Stimulated activated CD4-positive, alpha-beta T cell treated with anti-CD3 and anti-CD28 coated beads, Interleukin-4, amount 100 ng/mL, for 4 hours (primary cell): ENCODE measurements around the gene CCDC33.

ENCODE experiments used
- DNase-seq, 2 experiments: peaks; one replicate each; pipeline ENCODE4 v3.0.0-alpha.2; 2020

The CCDC33 gene

DNA sequence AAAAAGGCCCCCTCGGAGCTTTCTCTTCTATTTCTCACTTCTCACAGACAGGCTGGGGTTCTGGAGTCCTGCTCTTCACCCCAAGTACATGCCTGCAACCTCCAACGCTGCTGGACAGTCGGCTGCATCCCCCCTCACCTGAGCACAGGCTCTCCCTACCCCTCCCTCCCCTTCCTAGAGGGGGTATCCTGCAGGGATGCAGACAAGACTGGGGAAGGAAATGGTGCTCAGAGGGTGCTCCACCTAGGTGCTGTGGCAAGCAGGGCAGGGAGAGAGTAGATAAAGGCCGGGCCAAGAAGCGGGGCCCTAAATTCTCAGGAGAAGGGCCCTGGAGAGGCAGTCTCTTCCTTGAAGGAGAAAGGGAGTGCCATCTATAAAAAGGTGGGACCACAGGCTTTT is 26.6 kb upstream of the CCDC33 start:
- no peak for DNase-seq

DNA sequence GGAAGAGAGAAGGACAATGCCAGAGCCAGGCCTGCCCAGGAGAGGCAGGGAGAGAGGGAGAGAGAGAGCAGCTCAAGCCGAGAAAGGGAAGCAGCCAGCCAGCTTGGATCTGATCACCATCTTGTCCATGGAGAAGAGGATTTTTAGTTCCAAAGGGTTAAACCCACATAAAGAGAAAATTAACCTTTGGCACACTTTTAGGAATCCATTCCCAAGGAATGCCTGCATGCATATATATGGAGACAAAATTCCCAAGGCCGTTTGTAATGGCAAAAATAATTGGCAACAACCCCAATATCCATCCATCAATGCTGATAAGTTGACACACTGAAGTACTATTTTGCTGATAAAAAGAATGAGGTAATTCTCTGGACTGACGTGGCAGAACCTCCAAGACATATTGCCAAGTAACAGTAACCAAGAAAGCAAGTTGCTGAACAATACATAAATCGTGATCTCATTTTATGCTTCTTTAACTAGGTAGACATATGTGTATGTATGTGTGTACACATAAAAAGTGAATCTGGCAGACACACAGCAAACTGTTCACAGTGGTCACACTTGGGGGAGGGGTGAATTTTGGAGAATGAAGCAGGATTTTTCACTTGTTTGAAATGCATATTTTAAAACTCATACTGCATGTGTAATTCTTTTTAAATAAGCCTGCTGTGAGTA is 26.0 kb upstream of the CCDC33 start:
- DNase-seq, result no peak

DNA sequence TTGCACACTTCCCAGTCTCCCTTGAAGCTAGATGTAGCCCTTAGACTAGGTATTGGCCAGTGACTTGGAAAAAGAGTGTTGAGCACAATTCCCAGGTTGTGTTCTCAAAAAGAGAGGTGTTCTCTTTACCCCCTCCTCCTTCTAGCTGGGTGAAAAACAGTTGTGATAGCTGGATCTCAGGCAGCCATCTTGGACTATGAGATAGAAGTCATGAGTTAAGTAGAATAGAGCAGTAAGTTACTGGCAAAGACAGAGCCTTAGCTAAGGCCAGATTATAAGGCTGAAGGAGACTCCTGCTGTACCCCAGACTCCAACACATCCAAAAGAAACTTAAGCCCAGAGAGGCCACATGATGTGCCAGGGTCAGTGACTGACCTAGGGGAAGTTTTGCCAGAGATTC is 25.4 kb upstream of the CCDC33 start:
- DNase-seq, result no peak

DNA sequence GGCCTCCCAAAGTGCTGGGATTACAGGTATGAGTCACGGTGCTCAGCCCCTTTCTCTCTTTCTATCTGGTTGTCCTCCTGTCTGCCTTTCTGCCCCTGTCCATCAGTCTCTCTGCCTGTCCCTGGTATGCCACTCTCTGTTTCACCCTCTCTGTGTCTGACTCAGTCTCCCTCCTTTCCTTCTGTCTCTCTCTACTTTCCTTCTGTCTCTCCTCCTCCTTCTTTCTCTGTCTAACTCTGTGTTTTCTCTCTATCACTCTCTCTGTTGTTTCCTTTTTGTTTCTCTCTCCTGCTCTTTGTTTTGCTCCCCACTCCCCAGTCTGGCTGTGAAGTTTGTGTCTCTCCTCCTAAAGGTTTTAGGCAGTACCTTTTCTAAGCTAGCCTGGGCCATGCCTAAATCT is 24.5 kb upstream of the CCDC33 start:
- DNase-seq, result no peak

DNA sequence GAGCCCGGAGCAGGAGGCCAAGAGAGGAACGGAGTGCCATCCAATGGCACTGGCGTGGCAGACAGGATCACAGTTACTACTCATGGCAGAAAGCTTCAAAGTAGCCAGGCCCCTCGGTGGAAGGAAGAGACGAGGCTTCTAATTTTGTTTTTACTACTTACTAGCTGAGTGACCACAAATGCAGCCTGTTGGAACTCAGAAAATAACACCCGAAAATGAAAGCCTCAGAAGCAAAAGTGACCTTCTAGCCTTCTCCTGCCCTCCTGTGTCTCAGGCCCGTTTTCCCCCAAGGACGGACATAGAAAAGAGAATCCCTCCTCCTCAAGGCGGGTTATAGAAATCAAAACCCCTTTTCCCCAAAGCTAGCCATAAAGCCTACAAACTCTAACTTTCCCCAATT is 23.6 kb upstream of the CCDC33 start:
- no peak for DNase-seq

DNA sequence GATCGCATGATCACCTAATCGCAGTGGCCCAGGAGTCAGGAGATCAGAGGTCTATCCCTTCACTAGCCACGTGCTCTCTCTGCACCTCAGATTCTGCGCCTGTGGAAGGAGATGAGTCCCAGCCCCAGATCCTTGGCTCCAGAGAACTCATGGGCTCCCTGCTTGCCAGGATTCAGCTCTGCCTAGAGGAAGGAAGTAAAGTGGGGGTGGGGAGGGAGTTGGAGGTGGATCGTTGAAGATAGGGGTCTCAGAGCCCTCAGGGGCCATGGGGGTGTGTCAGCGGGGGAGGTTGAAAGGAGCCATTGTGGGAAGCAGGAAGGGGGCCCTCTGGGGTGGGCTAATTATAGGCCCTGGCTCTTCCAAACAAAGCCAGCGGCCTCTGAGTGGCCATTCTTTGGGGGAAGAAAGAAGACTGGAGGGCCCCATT is 22.3 kb upstream of the CCDC33 start:
- no peak for DNase-seq

DNA sequence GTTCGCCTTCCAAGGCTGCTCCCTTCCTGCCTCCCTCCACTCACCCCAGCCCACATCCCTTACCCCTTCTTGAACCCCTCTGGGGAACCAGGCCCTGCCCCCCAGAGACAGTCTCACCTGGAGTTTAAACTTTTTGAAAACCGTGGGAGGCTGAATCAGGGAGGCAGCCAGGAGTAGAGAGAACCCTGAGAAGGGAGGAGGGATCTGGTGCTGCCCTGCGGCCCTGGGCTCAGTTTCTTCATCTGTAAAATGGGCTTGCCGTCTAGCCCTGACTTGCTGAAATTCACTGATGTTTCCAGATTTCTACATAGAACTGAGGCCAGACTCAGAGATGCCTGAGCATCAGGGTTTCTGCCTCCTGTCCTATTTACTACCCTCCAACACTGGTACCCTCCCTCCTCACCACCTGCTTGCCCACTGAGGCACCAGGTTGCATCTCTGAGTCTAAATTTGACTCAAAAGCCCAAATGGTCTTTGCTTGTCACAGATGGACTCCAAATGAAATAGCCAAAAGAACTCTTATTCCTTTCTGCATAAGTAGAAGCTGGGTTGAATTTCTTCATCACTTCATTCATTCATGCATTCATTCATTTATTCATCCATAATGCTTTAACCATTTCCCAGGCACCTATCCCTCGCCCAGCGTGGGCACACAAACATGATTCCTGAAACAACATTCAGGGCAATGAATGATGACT is 21.7 kb upstream of the CCDC33 start:
- DNase-seq, result no peak

DNA sequence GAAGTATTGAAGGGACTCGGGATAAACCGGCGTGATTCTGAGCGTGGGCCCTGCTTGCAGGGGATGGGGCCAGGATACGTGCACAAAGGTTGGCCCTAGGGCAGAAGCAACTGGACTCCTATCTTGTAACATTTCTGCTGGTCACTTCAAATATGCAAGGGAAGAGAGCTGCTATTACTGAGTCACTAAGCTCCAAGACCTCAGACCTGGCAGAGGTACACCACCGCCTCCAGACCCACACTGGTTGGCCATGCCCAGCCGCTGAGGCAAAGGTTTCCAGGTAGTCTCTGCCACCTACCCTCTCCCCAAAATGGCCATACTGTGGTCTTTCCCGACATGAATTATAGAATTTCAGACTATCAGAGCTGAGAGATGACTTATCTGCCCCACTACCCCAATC is 20.2 kb upstream of the CCDC33 start:
- DNase-seq, result no peak

DNA sequence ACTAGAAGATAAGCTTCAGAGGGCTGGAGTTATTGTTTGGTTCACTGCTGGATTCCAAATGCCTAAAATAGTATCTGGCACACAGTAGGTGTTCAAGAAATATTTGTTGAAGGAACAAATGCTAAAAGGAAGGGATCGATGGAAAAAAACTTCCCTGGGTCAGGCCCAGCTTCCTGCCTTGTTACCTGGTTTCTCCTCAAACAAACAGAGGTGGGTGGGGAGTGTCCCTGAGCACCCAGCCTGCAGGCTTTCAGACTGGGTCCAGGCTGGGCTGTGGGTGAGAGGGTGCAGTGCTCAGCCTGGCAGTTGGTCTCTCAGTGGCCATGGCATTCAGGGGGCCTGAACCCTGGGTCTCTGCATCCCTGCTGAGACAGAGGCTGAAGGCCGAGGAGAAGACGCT is 19.2 kb upstream of the CCDC33 start:
- DNase-seq, result no peak

DNA sequence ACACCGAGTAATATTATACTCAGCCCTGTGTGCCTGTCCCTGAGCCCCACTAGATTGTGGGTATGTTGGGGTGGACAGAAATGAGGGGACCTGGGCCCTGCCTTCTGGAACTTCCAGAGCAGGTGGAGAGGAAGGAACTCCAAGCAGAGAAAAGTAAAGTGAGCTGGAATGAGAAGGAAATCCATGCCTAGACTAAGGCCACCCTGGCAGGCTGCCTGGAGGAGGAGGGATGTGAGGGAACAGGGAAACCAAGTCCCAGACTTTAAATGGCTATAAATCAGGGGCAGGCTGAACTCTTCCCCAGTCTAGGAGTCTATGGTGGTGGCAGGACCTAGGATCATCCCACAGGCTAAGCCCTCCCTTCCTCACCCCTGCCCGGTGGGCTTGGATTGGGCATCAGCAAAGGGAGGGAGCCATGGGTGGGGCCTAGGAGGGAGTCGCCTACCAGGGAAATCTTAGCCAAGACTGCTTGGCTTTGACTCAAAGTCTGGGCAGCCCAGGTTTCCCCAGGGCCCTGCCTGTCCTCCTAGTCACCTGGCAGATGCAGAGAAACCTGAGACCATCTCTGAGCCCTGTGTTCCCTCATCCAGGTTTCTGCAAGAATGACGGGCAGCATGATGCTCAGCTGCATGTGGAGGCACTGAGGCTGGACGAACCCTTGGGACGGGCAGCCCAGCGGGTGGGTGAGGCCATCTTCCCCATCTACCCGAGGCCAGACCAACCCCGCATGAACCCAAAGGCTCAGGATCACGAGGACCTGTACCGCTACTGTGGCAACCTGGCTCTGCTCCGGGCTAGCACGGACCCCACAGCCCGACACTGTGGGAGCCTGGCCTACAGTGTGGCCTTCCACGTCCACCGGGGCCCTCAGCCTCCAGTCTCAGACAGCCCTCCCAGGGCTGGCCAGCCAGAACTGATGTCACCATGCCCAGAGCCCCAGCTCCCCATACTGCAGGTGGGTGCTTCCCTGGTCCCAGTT is 17.9 kb upstream of the CCDC33 start:
- DNase-seq, result no peak

DNA sequence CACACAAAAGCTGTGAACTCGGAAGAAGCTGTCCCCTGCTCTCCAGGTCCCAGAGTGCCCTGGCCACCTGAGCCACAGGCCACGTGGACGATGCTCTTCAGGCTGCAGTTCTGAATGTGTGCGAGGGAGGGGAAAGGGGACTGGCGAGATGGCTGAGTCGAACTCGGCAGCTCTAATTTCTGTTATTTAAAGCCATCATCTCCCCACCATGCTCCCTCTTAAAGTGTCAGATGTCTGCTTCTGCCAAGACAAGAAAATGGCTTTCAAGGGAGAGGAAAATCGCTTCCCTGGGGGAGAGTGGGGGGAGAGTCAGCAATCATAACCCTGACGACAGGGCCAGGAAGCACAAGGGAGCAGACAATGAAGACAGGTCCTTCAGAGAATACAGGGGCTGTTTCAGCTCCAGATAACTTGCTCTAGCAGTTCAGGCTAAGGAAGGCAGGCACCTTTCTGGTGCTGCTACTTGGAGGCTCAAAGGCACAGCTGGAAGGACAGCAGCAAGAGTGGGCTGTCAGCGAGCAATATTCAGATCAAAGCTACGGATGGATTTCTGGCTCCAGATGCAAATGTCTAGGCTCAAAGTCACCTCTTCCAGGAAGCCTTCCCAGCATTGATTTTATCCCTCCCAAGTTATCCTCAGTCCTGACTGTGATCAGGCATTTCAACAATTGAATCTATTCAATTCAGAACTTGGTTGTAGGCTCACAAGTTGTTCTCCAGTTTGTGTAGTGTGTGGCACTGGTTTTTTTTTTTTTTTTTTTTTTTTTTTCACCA is 15.5 kb upstream of the CCDC33 start:
- DNase-seq, result no peak

DNA sequence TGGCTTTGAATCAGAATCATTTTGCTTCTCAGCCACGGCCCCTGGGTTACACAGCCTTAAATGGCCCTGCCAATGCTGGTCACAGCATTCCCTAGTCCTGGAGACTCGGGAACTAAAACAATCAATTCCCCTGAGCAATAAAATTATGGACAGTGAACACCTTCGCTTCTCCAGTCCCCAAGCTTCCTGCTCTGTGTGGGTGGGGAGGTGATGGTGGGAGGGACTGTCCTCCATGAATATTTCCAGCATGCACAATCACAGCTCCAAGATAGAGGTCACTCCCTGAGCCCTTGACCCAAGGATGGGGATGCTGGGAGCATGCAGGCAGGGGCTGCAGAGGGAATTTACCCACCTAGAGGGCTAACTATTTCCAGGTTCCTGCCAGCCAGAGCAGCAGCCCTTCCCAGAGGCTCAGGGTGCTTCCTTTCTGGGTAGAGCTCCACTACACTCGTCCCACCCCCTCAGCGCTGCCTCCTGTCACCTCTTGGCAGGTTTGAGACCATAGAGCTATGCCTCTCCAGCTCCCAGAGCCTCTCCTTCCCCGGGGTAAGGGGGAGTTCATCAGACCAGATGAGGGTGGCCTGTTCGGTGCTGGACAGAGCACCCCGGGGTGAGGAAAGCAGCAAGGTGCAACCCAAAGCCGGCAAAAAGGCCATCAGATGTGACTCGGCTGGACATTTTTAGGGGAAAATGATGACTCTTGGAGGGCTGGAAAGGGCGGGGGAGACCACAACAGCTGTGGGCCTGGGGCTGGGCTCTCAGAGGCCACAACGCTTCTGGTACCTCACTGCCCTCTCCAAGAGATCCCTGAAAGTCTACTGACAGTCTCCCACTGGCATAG is 14.5 kb upstream of the CCDC33 start:
- no peak for DNase-seq

DNA sequence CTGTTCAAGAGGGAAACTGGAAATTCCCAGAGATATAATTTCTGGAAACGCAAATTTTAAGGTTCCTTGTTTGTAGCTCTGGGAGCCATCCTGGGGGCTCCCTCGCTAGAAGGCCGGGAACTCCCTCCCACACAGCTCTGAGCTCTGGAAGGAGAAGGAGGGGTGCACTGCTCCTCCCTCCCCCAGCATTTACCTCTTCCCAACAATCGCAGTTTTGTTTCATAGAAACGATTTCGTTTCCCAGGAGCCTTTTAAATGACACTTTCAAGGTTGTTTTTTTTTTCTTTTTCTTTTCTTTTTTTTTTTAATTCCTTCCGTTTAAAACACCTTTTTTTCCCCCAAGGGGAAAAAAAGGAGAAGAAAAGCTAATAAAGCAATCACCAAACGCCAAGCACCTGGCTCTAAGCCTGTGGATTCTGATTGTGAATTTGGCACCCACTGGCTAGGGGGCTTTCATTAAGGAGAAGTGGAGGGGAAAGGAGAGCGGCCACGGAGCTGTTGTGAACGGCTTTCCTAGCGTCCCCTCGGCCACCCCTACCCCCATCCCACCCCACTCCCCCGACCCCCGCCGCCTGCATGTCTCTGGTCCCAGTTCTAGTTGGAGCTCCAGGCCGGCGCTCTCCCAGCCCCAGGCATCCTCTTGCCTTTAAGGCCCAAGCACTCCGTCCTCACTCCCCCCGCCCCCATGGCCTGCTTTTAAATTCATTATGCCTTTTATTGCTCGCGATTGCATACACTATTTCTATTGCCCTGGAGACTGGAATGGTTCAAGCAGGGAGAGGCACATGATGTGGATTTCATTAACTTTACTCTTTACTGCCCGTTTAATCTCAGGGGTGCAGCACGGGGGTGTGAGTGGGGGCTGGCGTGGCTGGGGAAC is 13.6 kb upstream of the CCDC33 start:
- no peak for DNase-seq

DNA sequence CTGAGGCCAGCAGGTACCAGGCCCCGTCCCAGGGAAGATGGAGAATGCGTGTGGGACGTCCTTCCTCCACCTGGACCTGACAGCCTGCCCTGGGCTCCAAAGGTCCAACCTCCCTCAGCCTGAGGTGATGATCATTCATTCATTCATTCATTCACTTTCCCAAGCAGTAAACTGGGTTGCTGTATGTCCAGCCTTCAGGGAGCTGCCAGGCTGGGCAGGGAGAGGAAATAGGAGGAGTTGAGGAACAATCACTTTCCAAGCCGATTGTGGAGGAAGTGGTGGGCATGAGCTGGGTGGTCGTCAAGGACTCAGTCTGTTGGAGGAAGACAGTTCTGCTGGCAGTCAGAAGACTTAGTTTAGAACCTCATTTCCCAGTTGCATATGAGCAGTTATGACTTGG is 10.2 kb upstream of the CCDC33 start:
- DNase-seq, result no peak

DNA sequence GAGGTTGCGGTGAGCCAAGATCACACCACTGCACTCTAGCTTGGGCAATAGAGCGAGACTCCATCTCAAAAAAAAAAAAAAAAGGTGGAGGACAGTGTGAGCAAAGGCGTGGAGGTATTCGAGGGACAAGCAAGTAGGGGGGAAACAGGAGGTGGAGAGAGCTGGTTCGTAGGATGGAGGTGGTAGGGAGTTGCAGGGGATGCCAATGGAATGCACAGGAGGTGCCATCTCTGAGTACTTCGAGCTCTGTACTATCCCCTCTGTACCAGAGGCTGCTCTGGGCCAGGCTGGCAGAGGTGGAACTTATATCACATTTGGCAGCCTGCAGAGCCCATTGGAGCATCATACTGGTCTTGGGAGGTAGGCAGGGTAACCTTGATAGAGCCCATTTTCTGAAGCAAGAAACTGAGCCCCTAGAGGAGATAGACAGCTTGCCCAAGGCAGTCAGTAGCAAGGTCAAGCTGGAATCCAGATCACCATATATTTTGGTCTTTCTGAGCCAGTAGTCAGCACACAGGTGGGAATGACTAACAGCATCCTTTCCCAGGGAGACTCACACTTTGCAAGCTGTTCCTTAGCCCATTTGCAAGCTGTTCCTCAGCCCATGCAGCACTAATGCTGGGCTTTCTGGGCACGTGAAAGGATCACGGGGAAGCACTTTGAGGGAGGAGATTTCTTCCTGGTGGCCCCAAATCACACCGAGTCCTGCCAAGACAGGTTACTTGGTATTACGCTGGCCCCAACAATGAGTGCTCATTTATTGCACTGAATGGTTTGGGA is 9.2 kb upstream of the CCDC33 start:
- no peak for DNase-seq

DNA sequence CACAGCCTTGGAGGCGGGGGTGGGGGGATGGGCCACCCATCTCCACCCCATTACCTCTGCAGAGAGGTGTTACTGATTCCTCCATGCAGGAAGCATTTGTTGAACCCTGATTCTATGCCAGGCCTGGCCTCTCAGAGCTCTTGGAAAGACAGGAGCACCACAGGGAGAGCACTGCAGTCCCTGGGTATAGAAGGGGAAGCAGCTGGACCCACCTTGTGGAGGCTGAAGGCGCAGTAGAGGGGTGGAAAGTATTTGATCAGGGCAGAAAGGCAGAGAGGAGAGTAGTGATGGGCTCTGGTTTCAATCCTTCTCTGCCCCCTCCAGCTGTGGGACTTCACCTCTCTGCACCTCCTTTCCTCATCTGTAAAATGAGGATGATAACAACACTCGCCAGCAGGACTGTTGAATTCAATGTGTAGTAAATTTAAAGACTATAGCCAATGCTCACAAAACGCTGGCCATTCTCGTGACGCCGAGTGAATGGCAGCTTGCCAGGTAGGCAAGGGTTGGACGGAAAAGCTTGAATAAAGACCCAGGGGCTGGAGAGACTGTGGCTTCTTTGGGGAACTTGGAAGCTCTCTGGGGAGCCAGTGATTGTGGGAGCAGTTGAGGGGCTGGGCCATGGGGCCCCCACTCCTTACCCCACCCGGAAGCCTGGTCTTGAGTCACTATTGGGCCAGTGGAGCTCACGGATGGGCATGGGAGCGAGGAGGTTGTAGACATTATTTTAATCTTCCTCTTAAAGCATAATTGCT is 8.0 kb upstream of the CCDC33 start:
- DNase-seq, result no peak

DNA sequence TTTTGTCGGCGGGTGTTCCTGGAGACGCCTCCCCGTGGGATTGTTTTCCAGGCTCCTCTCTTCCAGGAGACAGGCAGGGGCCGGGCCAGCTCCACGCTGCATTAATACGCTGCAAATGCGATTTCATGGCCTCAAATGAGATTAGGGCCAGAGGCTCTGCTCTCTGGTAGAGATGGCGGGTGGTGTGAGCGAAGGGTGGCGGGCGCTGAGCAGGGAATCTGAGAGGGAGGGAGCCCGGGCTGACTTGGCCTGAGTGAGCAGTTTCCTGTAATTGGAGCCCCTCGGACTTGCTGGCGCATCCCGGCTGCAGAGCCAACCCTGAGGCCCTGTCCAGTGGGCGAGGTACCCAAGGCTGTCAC is 7.4 kb upstream of the CCDC33 start:
- no peak for DNase-seq

DNA sequence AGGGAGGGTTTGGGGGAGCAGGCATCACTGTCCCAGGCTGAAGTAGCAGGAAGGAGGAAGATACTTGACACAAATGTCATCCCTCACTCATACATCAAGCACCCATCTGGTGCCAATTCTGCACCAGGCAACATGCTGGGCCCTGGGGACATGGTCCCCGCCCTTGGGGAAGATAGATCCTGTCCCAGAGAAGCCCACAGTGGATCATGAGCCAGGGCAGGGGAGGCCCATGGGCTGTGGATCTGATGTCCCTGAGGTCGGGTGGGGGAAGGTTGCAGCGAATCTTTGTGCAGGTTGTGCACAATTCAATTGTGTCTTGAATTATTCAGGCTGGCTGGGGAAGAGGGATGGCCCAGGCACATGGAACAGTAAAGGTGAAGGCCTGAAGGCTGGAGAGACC is 6.4 kb upstream of the CCDC33 start:
- DNase-seq, result no peak

DNA sequence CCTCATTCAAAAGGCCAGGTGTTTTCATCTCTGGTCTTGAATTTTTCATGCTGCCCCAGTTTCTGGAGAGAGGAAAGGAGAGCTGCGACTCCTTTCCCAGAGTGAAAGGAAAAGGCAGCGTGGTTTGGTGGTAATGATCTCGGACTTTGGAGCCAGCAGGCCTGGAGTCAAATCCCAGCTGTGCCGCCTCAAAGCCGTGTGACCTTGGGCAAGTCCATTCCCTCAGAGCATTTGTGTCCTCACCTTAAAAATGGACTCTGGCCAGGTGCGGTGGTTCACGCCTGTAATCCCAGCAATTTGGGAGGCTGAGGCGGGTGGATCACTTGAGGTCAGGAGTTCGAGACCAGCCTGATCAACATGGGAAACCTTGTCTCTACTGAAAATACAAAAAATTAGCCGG is 4.7 kb upstream of the CCDC33 start:
- DNase-seq, result no peak
